IMR-90 (cell line): ENCODE data around the gene TSPAN14. TPM values are rescaled to one million over a fixed set of nuclear protein-coding genes. Genes with fewer than 3 reads are reported as not detected.

Source experiments
- ATAC-seq: fragments of 200-7000 bp; cut with Tn5 transposase; 2 replicates; pipeline ENCODE4 v1.9.1; 2020; ENCODE audit warnings: low read depth, mild to moderate bottlenecking, moderate library complexity
- BruUV-seq: library from RNA; stranded (reverse); fragments of 400-500 nt; replicated peaks from 2 replicates; lab custom pipeline; 2021; lab: Mats Ljungman, UMichigan
- CTCF ChIA-PET: fragments of 300-600 bp; formaldehyde crosslinking; extraction: SDS; loops from one replicate; lab custom pipeline; 2021; ENCODE audit warnings: antibody characterized with exemption; lab: Yijun Ruan, JAX
- POLR2A ChIA-PET: fragments of 300-600 bp; sonication (Branson Sonifier 250); formaldehyde crosslinking; loops from one replicate; lab custom pipeline; 2022; ENCODE audit warnings: antibody characterized with exemption; ENCODE audit not compliant: unreplicated experiment; lab: Charles Lee
- DNase-seq: peaks from one replicate; pipeline ENCODE4 v3.0.0; 2013
- H2AFZ ChIP-seq: replicated peaks from 2 replicates; pipeline ENCODE3; 2013; ENCODE audit warnings: low read length, mild to moderate bottlenecking; ENCODE audit not compliant: poor library complexity
- H2AK5ac ChIP-seq: 2 replicates; pipeline ENCODE4 v1.6.1; 2013; ENCODE audit warnings: low read depth, low read length, inconsistent platforms
- H2AK9ac ChIP-seq: replicated peaks from 2 replicates; pipeline ENCODE3; 2013; ENCODE audit warnings: mild to moderate bottlenecking, low read depth, low read length, moderate library complexity; ENCODE audit not compliant: poor library complexity
- H2BK120ac ChIP-seq: 2 replicates; pipeline ENCODE4 v1.6.1; 2013; ENCODE audit warnings: low read depth, low read length, inconsistent platforms
- H2BK15ac ChIP-seq: 3 replicates; pipeline ENCODE4 v1.6.1; 2013; ENCODE audit warnings: low read depth, low read length, inconsistent platforms
- H2BK20ac ChIP-seq: 2 replicates; pipeline ENCODE4 v1.6.1; 2013; ENCODE audit warnings: low read depth, mild to moderate bottlenecking, inconsistent platforms, low read length, moderate library complexity
- H2BK5ac ChIP-seq: 2 replicates; pipeline ENCODE4 v1.6.1; 2013; ENCODE audit warnings: mild to moderate bottlenecking, low read depth, low read length, inconsistent platforms; ENCODE audit not compliant: poor library complexity, severe bottlenecking
- H3K14ac ChIP-seq: replicated peaks from 2 replicates; pipeline ENCODE4 v1.6.1; 2013; ENCODE audit warnings: low read depth, low read length, inconsistent platforms
- H3K18ac ChIP-seq: 2 replicates; pipeline ENCODE4 v1.6.1; 2013; ENCODE audit warnings: low read depth, low read length, control low read depth
- H3K23ac ChIP-seq: 2 replicates; pipeline ENCODE4 v1.6.1; 2013; ENCODE audit warnings: low read depth, low read length, inconsistent platforms
- H3K27ac ChIP-seq: 2 replicates; pipeline ENCODE4 v1.5.1; 2013; ENCODE audit warnings: mild to moderate bottlenecking, control low read depth, low read length; ENCODE audit not compliant: insufficient read depth
- H3K27me3 ChIP-seq: 2 replicates; pipeline ENCODE4 v1.6.1; 2013; ENCODE audit warnings: low read length; ENCODE audit not compliant: control insufficient read depth, insufficient read depth
- H3K36me3 ChIP-seq: 2 replicates; pipeline ENCODE4 v1.6.1; 2013; ENCODE audit warnings: low read length, mixed read lengths; ENCODE audit not compliant: control insufficient read depth, insufficient read depth
- H3K4ac ChIP-seq: 2 replicates; pipeline ENCODE4 v1.6.1; 2013; ENCODE audit warnings: low read depth, low read length, inconsistent platforms
- H3K4me1 ChIP-seq: 2 replicates; pipeline ENCODE4 v1.6.1; 2013; ENCODE audit warnings: low read length, mixed read lengths; ENCODE audit not compliant: control insufficient read depth, insufficient read depth
- H3K4me2 ChIP-seq: 2 replicates; pipeline ENCODE4 v1.6.1; 2013; ENCODE audit warnings: low read depth, mild to moderate bottlenecking, control low read depth, low read length, moderate library complexity
- H3K4me3 ChIP-seq: 2 replicates; pipeline ENCODE4 v1.5.1; 2013; ENCODE audit warnings: low read depth, mild to moderate bottlenecking, control low read depth, low read length, moderate library complexity; ENCODE audit not compliant: insufficient read depth
- H3K56ac ChIP-seq: 2 replicates; pipeline ENCODE4 v1.6.1; 2013; ENCODE audit warnings: low read length, inconsistent platforms; ENCODE audit not compliant: insufficient read depth; ENCODE audit errors: extremely low read depth
- H3K79me1 ChIP-seq, 2 experiments: 2 replicates each; pipeline ENCODE4 v1.6.1; 2013; ENCODE audit warnings: low read length in 2 of 2, inconsistent platforms in 1 of 2, low read depth in 1 of 2
- H3K9ac ChIP-seq: 2 replicates; pipeline ENCODE4 v1.6.1; 2013; ENCODE audit warnings: low read depth, low read length, control low read depth
- H3K9me1 ChIP-seq: 2 replicates; pipeline ENCODE4 v1.6.1; 2013; ENCODE audit warnings: low read length, inconsistent platforms; ENCODE audit not compliant: insufficient read depth
- H3K9me3 ChIP-seq: 2 replicates; pipeline ENCODE4 v1.6.1; 2013; ENCODE audit warnings: low read length; ENCODE audit not compliant: control insufficient read depth, insufficient read depth
- H4K20me1 ChIP-seq: 2 replicates; pipeline ENCODE4 v1.6.1; 2013; ENCODE audit warnings: low read length, inconsistent platforms; ENCODE audit not compliant: insufficient read depth
- H4K5ac ChIP-seq: 2 replicates; pipeline ENCODE4 v1.6.1; 2013; ENCODE audit warnings: mild to moderate bottlenecking, low read depth, low read length, control low read depth
- H4K8ac ChIP-seq, 2 experiments: 2 replicates each; pipeline ENCODE4 v1.6.1; 2013; ENCODE audit warnings: low read depth in 2 of 2, low read length in 2 of 2, control low read depth in 1 of 2, inconsistent platforms in 1 of 2
- H4K91ac ChIP-seq: 2 replicates; pipeline ENCODE4 v1.6.1; 2013; ENCODE audit warnings: low read depth, low read length, inconsistent platforms; ENCODE audit not compliant: insufficient read depth
- MAZ ChIP-seq: IDR thresholded peaks from 2 replicates; pipeline ENCODE4 v1.6.1; 2012; ENCODE audit warnings: low read depth, mild to moderate bottlenecking, low read length, improper control_type of control experiment, moderate library complexity, borderline replicate concordance
- POLR2A ChIP-seq: IDR thresholded peaks from 2 replicates; pipeline ENCODE4 v1.6.1; 2012; ENCODE audit warnings: mild to moderate bottlenecking, low read depth, low read length
- RFX5 ChIP-seq: IDR thresholded peaks from 2 replicates; pipeline ENCODE4 v1.8.0; 2012; ENCODE audit warnings: low read depth, mild to moderate bottlenecking, low read length, moderate library complexity
- WGBS, 2 experiments: methylation state at CpG; one replicate each; pipeline versions ENCODE4 v1.1.5 to v1.1.7; 2013; ENCODE audit warnings: missing lambda C conversion rate in 2 of 2; ENCODE audit not compliant: insufficient read length in 1 of 2; ENCODE audit errors: extremely low coverage in 2 of 2; 5-methylcytosine and 5-hydroxymethylcytosine counted together
- dilution Hi-C: fragments of 300-500 bp; cut with HindIII; formaldehyde crosslinking; loops from one replicate; pipeline ENCODE4 v1.14.3; 2018; ENCODE audit warnings: low sequenced_read_pairs; ENCODE audit not compliant: unreplicated experiment
- in situ Hi-C: fragments of 300-500 bp; cut with MboI; formaldehyde crosslinking; loops from 3 replicates; pipeline ENCODE4 v1.14.3; 2019; ENCODE audit warnings: low sequenced_read_pairs, inconsistent platforms, mixed read lengths
- intact Hi-C: fragments of 100-400 bp; cut with micrococcal nuclease; formaldehyde crosslinking; loops from 2 replicates; pipeline ENCODE4 v1.10.0; 2022
- polyA plus RNA-seq, 3 experiments: library from polyadenylated mRNA; depleted of rRNA; stranded (reverse); fragments of >200 nt; gene quantifications; 2 replicates each; pipeline ENCODE4 v1.2.3, GENCODE V29; 2012; ENCODE audit warnings: low replicate concordance in 1 of 3
- total RNA-seq: library from RNA; depleted of rRNA; stranded (reverse); fragments of >200 nt; gene quantifications from 2 replicates; pipeline ENCODE4 v1.2.3, GENCODE V29; 2012

Gene TSPAN14
- total and polyA plus RNA-seq, 2 of the 4 experiments (the other 2 are of a cell fraction): 18.5 to 43.0 TPM

GRCh38 chr10:80413271-80413996 lies 40.7 kb upstream of the TSPAN14 start:
- Histone ChIP-seq H3K4me3 (no peak overlapping the region), H3K23ac (no peak overlapping the region), H4K5ac (no peak overlapping the region), H3K27ac (peak overlapping the region; percentile 28), H3K4me1 (peaks cover 3% of the 10 kb centered on the region; the same call in 1 of the 2 replicates), H4K91ac (no peak overlapping the region), H2AK5ac (no peak overlapping the region), H3K27me3 (peaks cover 12% of the 10 kb centered on the region), H2BK120ac (no peak overlapping the region), H3K56ac (no peak overlapping the region), H2AK9ac (no peak overlapping the region), H3K18ac (no peak overlapping the region; the same call in 1 of the 2 replicates), H3K79me1 (no peaks in the 10 kb centered on the region), H3K4ac (no peak overlapping the region), H2BK20ac (no peak overlapping the region), H2BK5ac (no peak overlapping the region), H3K36me3 (no peaks in the 10 kb centered on the region), H3K9ac (no peak overlapping the region), H4K8ac (no peak overlapping the region; a peak in 1 of 4 replicates), H2BK15ac (no peak overlapping the region), H3K9me1 (peaks cover 3% of the 10 kb centered on the region; the same call in 1 of the 2 replicates), H4K20me1 (no peaks in the 10 kb centered on the region), H3K14ac (no peak overlapping the region), H2AFZ (peak overlapping the region; percentile 54), H3K9me3 (no peaks in the 10 kb centered on the region), H3K4me2 (peak overlapping the region; percentile 35; the same call in 1 of the 2 replicates)
- 12% methylated on average over 7 of the region's 12 CpGs; no CpG with 5 or more reads in 1 of the 2 experiments for WGBS, 2 experiments
- DNase-seq (peak; percentile 44), ATAC-seq (peak; percentile 74)
- dilution Hi-C loops (no loop called here), intact Hi-C loops (no loop called here), in situ Hi-C loops (no loop called here)
- POLR2A ChIA-PET: interaction anchor here (0.6 kb wide), 1 partner anchor 263 kb away, joined by 3 read pairs; no protein-coding TSS in a partner anchor
- BruUV-seq: no TSS peak
- CTCF ChIA-PET: no interaction called here
- peak; percentile 34; the same call in 1 of the 2 replicates for TF ChIP-seq RFX5
- TF ChIP-seq MAZ: no peak
- no peak for TF ChIP-seq POLR2A
